ENCODE results near the gene ADRA2C. TPM values are rescaled to one million over a fixed set of nuclear protein-coding genes. Genes with fewer than 3 reads are reported as not detected.

The ADRA2C gene
- total RNA-seq, 1 donor from 2014 or later: 0.93 TPM

GRCh38 chr4:3732076-3733028 is 33.8 kb upstream of the ADRA2C start:
- no peak for DNase-seq (ENCODE audit: extremely low read depth, low read depth, low spot score)

GRCh38 chr4:3733195-3733594 is 33.0 kb upstream of the ADRA2C start:
- DNase-seq (ENCODE audit: extremely low read depth, low read depth, low spot score): no peak

GRCh38 chr4:3735196-3735595 is 31.0 kb upstream of the ADRA2C start:
- no peak for DNase-seq (ENCODE audit: extremely low read depth, low read depth, low spot score)

GRCh38 chr4:3736290-3736689 is 29.9 kb upstream of the ADRA2C start:
- no peak for DNase-seq (ENCODE audit: extremely low read depth, low read depth, low spot score)

- DNase-seq (ENCODE audit: extremely low read depth, low read depth, low spot score): no peak
These were observed 29.4 kb upstream of the ADRA2C start for GRCh38 chr4:3736806-3737205.

- no peak for DNase-seq (ENCODE audit: extremely low read depth, low read depth, low spot score)
These were observed 26.6 kb upstream of the ADRA2C start for GRCh38 chr4:3739577-3739976.

GRCh38 chr4:3740256-3740655 is 25.9 kb upstream of the ADRA2C start:
- no peak for DNase-seq (ENCODE audit: extremely low read depth, low read depth, low spot score)

GRCh38 chr4:3741217-3742011 is 24.8 kb upstream of the ADRA2C start:
- DNase-seq (ENCODE audit: extremely low read depth, low read depth, low spot score): no peak

GRCh38 chr4:3742610-3743009 is 23.6 kb upstream of the ADRA2C start:
- DNase-seq (ENCODE audit: extremely low read depth, low read depth, low spot score): no peak

GRCh38 chr4:3744232-3744631 is 22.0 kb upstream of the ADRA2C start:
- no peak for DNase-seq (ENCODE audit: extremely low read depth, low read depth, low spot score)

GRCh38 chr4:3744901-3745300 is 21.3 kb upstream of the ADRA2C start:
- DNase-seq (ENCODE audit: extremely low read depth, low read depth, low spot score): no peak

GRCh38 chr4:3745886-3746656 is 20.1 kb upstream of the ADRA2C start:
- DNase-seq (ENCODE audit: extremely low read depth, low read depth, low spot score): no peak

- no peak for DNase-seq (ENCODE audit: extremely low read depth, low read depth, low spot score)
These were observed 19.2 kb upstream of the ADRA2C start for GRCh38 chr4:3746701-3747580.

- no peak for DNase-seq (ENCODE audit: extremely low read depth, low read depth, low spot score)
These were observed 18.6 kb upstream of the ADRA2C start for GRCh38 chr4:3747581-3747904.

- DNase-seq (ENCODE audit: extremely low read depth, low read depth, low spot score): no peak
These were observed 17.9 kb upstream of the ADRA2C start for GRCh38 chr4:3748136-3748898.

- DNase-seq (ENCODE audit: extremely low read depth, low read depth, low spot score): no peak
These were observed 17.1 kb upstream of the ADRA2C start for GRCh38 chr4:3749081-3749480.

- no peak for DNase-seq (ENCODE audit: extremely low read depth, low read depth, low spot score)
These were observed 15.9 kb upstream of the ADRA2C start for GRCh38 chr4:3750334-3750733.

GRCh38 chr4:3752022-3752421 is 14.2 kb upstream of the ADRA2C start:
- no peak for DNase-seq (ENCODE audit: extremely low read depth, low read depth, low spot score)

GRCh38 chr4:3753726-3754412 is 12.3 kb upstream of the ADRA2C start:
- DNase-seq (ENCODE audit: extremely low read depth, low read depth, low spot score): no peak

Data from glomerular endothelial cell (primary cell).